ENCODE data around the gene PLPP4. TPM values are rescaled to one million over a fixed set of nuclear protein-coding genes. Genes with fewer than 3 reads are reported as not detected.

PLPP4 gene
- total and polyA plus RNA-seq, 5 donors from 2014 or later = not detected

DNA sequence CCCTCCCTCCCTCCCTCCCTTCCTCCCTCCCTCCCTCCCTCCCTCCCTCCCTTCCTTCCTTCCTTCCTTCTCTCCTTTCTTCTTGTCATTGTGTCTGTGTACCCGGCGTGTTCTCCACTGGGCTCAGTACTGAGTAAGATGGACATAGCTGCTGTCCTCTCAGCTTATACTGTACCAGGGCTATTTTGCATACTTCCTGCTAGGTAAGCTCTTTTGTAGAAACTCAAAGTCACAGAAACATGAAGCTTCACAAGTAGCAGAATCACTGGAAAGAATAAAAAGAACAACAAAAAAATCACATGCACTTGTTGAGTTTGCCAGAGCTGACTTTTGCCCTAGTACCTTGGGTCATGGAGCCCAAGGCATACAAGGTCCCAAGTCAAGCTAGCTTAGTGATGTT is 125.7 kb downstream of the PLPP4 start:
- no peaks in the 10 kb centered on the region for H3K36me3 Mint-ChIP-seq

DNA sequence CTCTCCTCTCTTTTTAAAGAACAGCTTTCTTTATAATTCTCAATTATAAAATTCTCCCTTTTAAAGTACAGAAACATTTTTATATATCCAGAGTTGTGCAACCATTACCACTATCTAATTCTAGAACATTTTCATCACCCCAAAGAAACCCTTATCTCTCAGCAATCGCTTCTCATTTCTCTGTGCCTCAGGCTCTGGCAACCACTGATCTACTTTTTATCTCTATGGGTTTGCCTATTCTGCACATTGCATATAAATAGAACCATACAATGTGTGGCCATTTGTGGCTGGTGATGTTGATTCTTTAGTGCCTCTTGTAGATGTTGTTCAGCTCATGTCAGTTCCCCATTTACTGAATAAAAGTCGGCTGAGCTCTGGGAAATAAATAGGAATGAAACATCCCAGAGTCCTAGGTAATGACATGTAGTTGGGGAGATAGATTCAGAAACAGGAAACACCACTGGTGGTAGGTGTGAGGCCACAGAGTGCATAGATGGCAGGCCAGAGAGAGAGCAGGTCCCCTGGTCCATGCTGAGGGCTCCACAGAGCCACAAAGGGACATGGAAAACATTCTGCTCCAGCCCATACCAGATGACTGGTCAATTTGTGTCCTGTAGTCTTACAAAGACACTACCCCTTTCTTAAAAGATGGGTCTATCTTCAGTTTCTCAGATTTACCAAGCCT is 126.5 kb downstream of the PLPP4 start:
- no peaks in the 10 kb centered on the region for H3K27me3 ChIP-seq (ENCODE audit: control insufficient read depth, insufficient read depth, low read length)
- no peak overlapping the region for H3K27ac ChIP-seq (ENCODE audit: insufficient read depth, low read length, poor library complexity, severe bottlenecking)
- no peaks in the 10 kb centered on the region for H3K9me3 ChIP-seq (ENCODE audit: control insufficient read depth in 2 of 2, low read length in 2 of 2)
- Mint-ChIP-seq H3K27ac (peak overlapping the region in 1 of 3 donors; percentile 67), H3K36me3 (no peaks in the 10 kb centered on the region), H3K4me3 (no peak overlapping the region), H3K9me3 (peaks cover 0 to 1% (median 0%) of the 10 kb centered on the region in 7 donors), H3K4me1 (no peaks in the 10 kb centered on the region), H3K27me3 (no peaks in the 10 kb centered on the region)
- no peaks in the 10 kb centered on the region for H3K4me1 ChIP-seq (ENCODE audit: control insufficient read depth, insufficient read depth, low read length, poor library complexity, severe bottlenecking)
- no peak for ATAC-seq (ENCODE audit: low read depth in 2 of 2)
- no peak for DNase-seq
- no peaks in the 10 kb centered on the region for H3K36me3 ChIP-seq (ENCODE audit: control insufficient read depth, insufficient read depth, low read length)
- H3K4me3 ChIP-seq (ENCODE audit: low read depth, low read length) = no peak overlapping the region

More for the DNA sequence above, 125.7 kb downstream of the PLPP4 start:
- no peaks in the 10 kb centered on the region for H3K27me3 ChIP-seq (ENCODE audit: control insufficient read depth, insufficient read depth, low read length)
- peaks cover 0 to 1% (median 0%) of the 10 kb centered on the region in 7 donors for H3K9me3 Mint-ChIP-seq
- ATAC-seq (ENCODE audit: low read depth in 2 of 2) (no peak), DNase-seq (no peak)
- no peaks in the 10 kb centered on the region for H3K4me1 Mint-ChIP-seq
- H3K36me3 ChIP-seq (ENCODE audit: control insufficient read depth, insufficient read depth, low read length) = no peaks in the 10 kb centered on the region
- no peak overlapping the region for H3K27ac Mint-ChIP-seq
- no peak overlapping the region for H3K4me3 Mint-ChIP-seq
- no peak overlapping the region for H3K4me3 ChIP-seq (ENCODE audit: low read depth, low read length)
- no peak overlapping the region for H3K27ac ChIP-seq (ENCODE audit: insufficient read depth, low read length, poor library complexity, severe bottlenecking)
- no peaks in the 10 kb centered on the region for H3K4me1 ChIP-seq (ENCODE audit: control insufficient read depth, insufficient read depth, low read length, poor library complexity, severe bottlenecking)
- no peaks in the 10 kb centered on the region for H3K27me3 Mint-ChIP-seq
- H3K9me3 ChIP-seq (ENCODE audit: control insufficient read depth in 2 of 2, low read length in 2 of 2) = no peaks in the 10 kb centered on the region

DNA sequence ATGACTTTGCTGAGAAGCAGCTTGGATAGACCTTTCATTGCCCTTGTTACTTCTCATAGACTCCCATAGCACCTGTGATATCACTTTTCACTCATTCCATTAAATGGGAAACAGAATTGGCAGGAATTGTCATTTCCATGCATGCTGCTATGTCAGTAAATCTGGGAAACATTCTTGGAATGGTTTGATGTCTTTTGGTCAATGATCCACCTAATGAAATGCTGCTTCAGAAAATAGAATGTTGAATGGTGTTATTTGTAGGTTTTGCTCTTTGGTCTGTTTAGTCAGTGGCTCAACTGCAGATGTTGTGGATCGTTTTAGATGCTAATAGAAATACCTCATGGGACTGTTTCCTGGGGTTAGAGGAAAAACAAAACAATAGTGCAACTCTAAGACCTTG is 127.8 kb downstream of the PLPP4 start:
- Mint-ChIP-seq H3K27me3 (no peaks in the 10 kb centered on the region), H3K4me1 (no peaks in the 10 kb centered on the region), H3K4me3 (no peak overlapping the region), H3K9me3 (peaks cover 0 to 1% (median 0%) of the 10 kb centered on the region in 7 donors), H3K27ac (no peak overlapping the region), H3K36me3 (no peaks in the 10 kb centered on the region)
- Histone ChIP-seq H3K9me3 (ENCODE audit: control insufficient read depth in 2 of 2, low read length in 2 of 2) (no peaks in the 10 kb centered on the region), H3K4me1 (ENCODE audit: control insufficient read depth, insufficient read depth, low read length, poor library complexity, severe bottlenecking) (no peaks in the 10 kb centered on the region), H3K27me3 (ENCODE audit: control insufficient read depth, insufficient read depth, low read length) (no peaks in the 10 kb centered on the region), H3K27ac (ENCODE audit: insufficient read depth, low read length, poor library complexity, severe bottlenecking) (no peak overlapping the region), H3K4me3 (ENCODE audit: low read depth, low read length) (no peak overlapping the region), H3K36me3 (ENCODE audit: control insufficient read depth, insufficient read depth, low read length) (no peaks in the 10 kb centered on the region)
- DNase-seq = no peak
- ATAC-seq (ENCODE audit: low read depth in 2 of 2) = no peak

DNA sequence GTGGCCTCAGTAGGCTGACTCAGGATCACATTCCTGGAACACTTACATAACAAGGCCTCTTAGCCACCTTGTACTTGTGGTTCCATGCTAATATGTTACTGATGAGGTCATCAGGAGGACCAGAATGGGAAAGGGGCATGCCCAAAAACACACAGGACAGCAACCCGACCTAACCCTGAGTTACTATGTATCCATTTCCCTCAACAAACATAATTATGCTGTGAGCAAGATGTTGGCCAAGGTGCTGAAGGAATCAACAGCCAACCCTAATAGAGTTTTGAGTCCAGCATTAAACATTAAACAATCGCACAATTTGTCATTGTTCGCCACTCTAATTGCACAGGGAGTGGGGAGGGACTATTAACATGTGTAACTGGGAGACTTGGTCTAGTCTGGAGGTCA is 129.4 kb downstream of the PLPP4 start:
- Mint-ChIP-seq H3K4me3 (no peak overlapping the region), H3K36me3 (no peaks in the 10 kb centered on the region), H3K27ac (no peak overlapping the region), H3K27me3 (no peaks in the 10 kb centered on the region), H3K9me3 (no peaks in the 10 kb centered on the region), H3K4me1 (no peaks in the 10 kb centered on the region)
- Histone ChIP-seq H3K27me3 (ENCODE audit: control insufficient read depth, insufficient read depth, low read length) (no peaks in the 10 kb centered on the region), H3K9me3 (ENCODE audit: control insufficient read depth in 2 of 2, low read length in 2 of 2) (no peaks in the 10 kb centered on the region), H3K4me3 (ENCODE audit: low read depth, low read length) (no peak overlapping the region), H3K36me3 (ENCODE audit: control insufficient read depth, insufficient read depth, low read length) (no peaks in the 10 kb centered on the region), H3K4me1 (ENCODE audit: control insufficient read depth, insufficient read depth, low read length, poor library complexity, severe bottlenecking) (no peaks in the 10 kb centered on the region), H3K27ac (ENCODE audit: insufficient read depth, low read length, poor library complexity, severe bottlenecking) (no peak overlapping the region)
- ATAC-seq (ENCODE audit: low read depth in 2 of 2) (no peak), DNase-seq (no peak)

DNA sequence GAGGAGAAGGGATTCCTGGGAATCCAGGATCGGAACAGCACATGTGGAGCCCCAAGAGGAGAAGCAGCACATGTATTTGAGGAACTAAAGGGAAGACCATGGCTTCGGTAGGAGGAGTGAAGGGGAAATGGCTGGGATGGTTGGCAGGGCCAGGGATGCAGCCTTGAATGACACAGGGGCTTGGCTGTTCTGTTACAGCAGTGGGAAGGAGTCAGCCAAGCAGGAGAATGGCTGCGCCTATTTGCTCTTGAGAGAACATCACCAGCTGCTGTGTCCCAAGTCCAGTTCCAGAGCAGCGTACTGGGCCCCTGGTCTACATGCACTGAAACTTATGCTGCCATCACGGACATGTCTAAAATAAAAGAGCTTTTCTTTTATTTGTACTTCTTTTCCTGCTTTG is 130.0 kb downstream of the PLPP4 start:
- Mint-ChIP-seq H3K4me1 (no peaks in the 10 kb centered on the region), H3K9me3 (no peaks in the 10 kb centered on the region)

DNA sequence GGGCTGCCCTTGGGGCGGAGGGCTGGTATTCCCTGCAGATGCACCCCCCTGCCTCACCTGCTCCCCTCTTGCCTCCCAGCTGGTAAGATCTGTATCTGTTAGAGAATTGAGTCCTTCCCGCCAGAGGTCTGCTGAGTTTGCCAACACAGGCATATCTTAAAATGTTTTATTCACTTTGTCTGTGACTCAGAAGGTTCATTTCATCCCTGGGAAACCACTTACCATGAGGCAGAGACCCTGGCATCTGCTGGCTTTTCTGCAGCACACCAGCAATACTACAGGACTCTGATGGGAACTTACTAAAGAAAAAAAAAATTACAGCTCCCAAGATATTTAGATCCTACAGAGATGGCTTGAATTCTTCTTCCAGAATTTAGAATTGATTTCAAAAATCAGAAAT is 131.3 kb downstream of the PLPP4 start:
- no peak for ATAC-seq (ENCODE audit: low read depth in 2 of 2)
- Mint-ChIP-seq H3K27me3 (no peaks in the 10 kb centered on the region), H3K4me1 (no peaks in the 10 kb centered on the region), H3K27ac (no peak overlapping the region), H3K36me3 (no peaks in the 10 kb centered on the region), H3K4me3 (no peak overlapping the region), H3K9me3 (no peaks in the 10 kb centered on the region)
- no peaks in the 10 kb centered on the region for H3K4me1 ChIP-seq (ENCODE audit: control insufficient read depth, insufficient read depth, low read length, poor library complexity, severe bottlenecking)
- H3K36me3 ChIP-seq (ENCODE audit: control insufficient read depth, insufficient read depth, low read length) = no peaks in the 10 kb centered on the region
- H3K27ac ChIP-seq (ENCODE audit: insufficient read depth, low read length, poor library complexity, severe bottlenecking) = no peak overlapping the region
- no peak overlapping the region for H3K4me3 ChIP-seq (ENCODE audit: low read depth, low read length)
- DNase-seq = no peak
- H3K27me3 ChIP-seq (ENCODE audit: control insufficient read depth, insufficient read depth, low read length) = no peaks in the 10 kb centered on the region
- H3K9me3 ChIP-seq (ENCODE audit: control insufficient read depth in 2 of 2, low read length in 2 of 2) = no peaks in the 10 kb centered on the region

More for the DNA sequence above, 130.0 kb downstream of the PLPP4 start:
- DNase-seq (no peak), ATAC-seq (ENCODE audit: low read depth in 2 of 2) (no peak)
- Mint-ChIP-seq H3K36me3 (no peaks in the 10 kb centered on the region), H3K27me3 (no peaks in the 10 kb centered on the region), H3K4me3 (no peak overlapping the region), H3K27ac (no peak overlapping the region)
- Histone ChIP-seq H3K9me3 (ENCODE audit: control insufficient read depth in 2 of 2, low read length in 2 of 2) (no peaks in the 10 kb centered on the region), H3K36me3 (ENCODE audit: control insufficient read depth, insufficient read depth, low read length) (no peaks in the 10 kb centered on the region), H3K27ac (ENCODE audit: insufficient read depth, low read length, poor library complexity, severe bottlenecking) (no peak overlapping the region), H3K4me3 (ENCODE audit: low read depth, low read length) (no peak overlapping the region), H3K4me1 (ENCODE audit: control insufficient read depth, insufficient read depth, low read length, poor library complexity, severe bottlenecking) (no peaks in the 10 kb centered on the region), H3K27me3 (ENCODE audit: control insufficient read depth, insufficient read depth, low read length) (no peaks in the 10 kb centered on the region)

GRCh38 chr10:120593693-120594092 is 136.7 kb downstream of the PLPP4 start:
- no peaks in the 10 kb centered on the region for H3K27me3 Mint-ChIP-seq

GRCh38 chr10:120597902-120598301 is 140.9 kb downstream of the PLPP4 start:
- DNase-seq (no peak), ATAC-seq (ENCODE audit: low read depth in 2 of 2) (no peak)
- no peak overlapping the region for H3K27ac Mint-ChIP-seq
- H3K36me3 Mint-ChIP-seq = no peaks in the 10 kb centered on the region
- H3K9me3 Mint-ChIP-seq = peaks cover 0 to 3% (median 0%) of the 10 kb centered on the region in 7 donors
- H3K9me3 ChIP-seq (ENCODE audit: control insufficient read depth in 2 of 2, low read length in 2 of 2) = no peaks in the 10 kb centered on the region
- H3K36me3 ChIP-seq (ENCODE audit: control insufficient read depth, insufficient read depth, low read length) = no peaks in the 10 kb centered on the region
- H3K27me3 Mint-ChIP-seq = no peaks in the 10 kb centered on the region
- H3K4me1 Mint-ChIP-seq = no peaks in the 10 kb centered on the region
- no peak overlapping the region for H3K4me3 ChIP-seq (ENCODE audit: low read depth, low read length)
- no peak overlapping the region for H3K4me3 Mint-ChIP-seq
- H3K27me3 ChIP-seq (ENCODE audit: control insufficient read depth, insufficient read depth, low read length) = no peaks in the 10 kb centered on the region
- H3K27ac ChIP-seq (ENCODE audit: insufficient read depth, low read length, poor library complexity, severe bottlenecking) = no peak overlapping the region
- no peaks in the 10 kb centered on the region for H3K4me1 ChIP-seq (ENCODE audit: control insufficient read depth, insufficient read depth, low read length, poor library complexity, severe bottlenecking)

More at GRCh38 chr10:120593693-120594092, 136.7 kb downstream of the PLPP4 start:
- DNase-seq (no peak), ATAC-seq (ENCODE audit: low read depth in 2 of 2) (no peak)
- no peaks in the 10 kb centered on the region for H3K4me1 ChIP-seq (ENCODE audit: control insufficient read depth, insufficient read depth, low read length, poor library complexity, severe bottlenecking)
- no peak overlapping the region for H3K4me3 ChIP-seq (ENCODE audit: low read depth, low read length)
- no peak overlapping the region for H3K27ac ChIP-seq (ENCODE audit: insufficient read depth, low read length, poor library complexity, severe bottlenecking)
- Mint-ChIP-seq H3K9me3 (peaks cover 0 to 2% (median 0%) of the 10 kb centered on the region in 7 donors), H3K36me3 (no peaks in the 10 kb centered on the region), H3K4me3 (no peak overlapping the region), H3K4me1 (no peaks in the 10 kb centered on the region), H3K27ac (peak overlapping the region in 1 of 3 donors; percentile 3)
- H3K9me3 ChIP-seq (ENCODE audit: control insufficient read depth in 2 of 2, low read length in 2 of 2) = no peaks in the 10 kb centered on the region
- H3K27me3 ChIP-seq (ENCODE audit: control insufficient read depth, insufficient read depth, low read length) = no peaks in the 10 kb centered on the region
- H3K36me3 ChIP-seq (ENCODE audit: control insufficient read depth, insufficient read depth, low read length) = no peaks in the 10 kb centered on the region

Data from CD4-positive, CD25-positive, alpha-beta regulatory T cell (primary cell).